Suprapubic skin (tissue), 4 donors: ENCODE measurements around the gene SUGCT. TPM values are rescaled to one million over a fixed set of nuclear protein-coding genes. Genes with fewer than 3 reads are reported as not detected.

ENCODE experiments used
- DNase-seq, 2 donors: peaks; one replicate each; pipeline ENCODE4 v3.0.0-alpha.2; 2019; ENCODE audit warnings: low spot score in 2 of 2
- H3K27ac ChIP-seq: fragments of 200-600 bp; sonication (generic); one replicate; pipeline ENCODE4 v1.5.1; 2019
- H3K27me3 ChIP-seq: fragments of 200-600 bp; sonication (generic); one replicate; pipeline ENCODE4 v1.5.1; 2019
- H3K36me3 ChIP-seq: fragments of 200-600 bp; sonication (generic); one replicate; pipeline ENCODE4 v1.5.1; 2019
- H3K4me1 ChIP-seq: fragments of 200-600 bp; sonication (generic); one replicate; pipeline ENCODE4 v1.5.1; 2019
- H3K4me3 ChIP-seq: fragments of 200-600 bp; sonication (generic); one replicate; pipeline ENCODE4 v1.5.1; 2019; ENCODE audit warnings: mild to moderate bottlenecking
- H3K9me3 ChIP-seq: fragments of 200-600 bp; sonication (generic); one replicate; pipeline ENCODE4 v1.5.1; 2019
- CTCF ChIP-seq, 2 donors: fragments of 200-600 bp in 1 of 2; fragments of 450-650 bp in 1 of 2; sonication (generic) in 1 of 2; IDR thresholded peaks; one replicate each; pipeline ENCODE4 v1.5.1; 2016 to 2019; ENCODE audit warnings: antibody characterized with exemption in 2 of 2, mild to moderate bottlenecking in 1 of 2, moderate library complexity in 1 of 2
- EP300 ChIP-seq: sonication (generic); formaldehyde crosslinking; IDR thresholded peaks from one replicate; pipeline ENCODE4 v1.6.1; 2017; ENCODE audit warnings: antibody characterized with exemption
- POLR2A ChIP-seq, 2 donors: fragments of 450-650 bp; IDR thresholded peaks; one replicate each; pipeline ENCODE4 v1.6.1; 2017; ENCODE audit warnings: antibody characterized with exemption in 2 of 2, mild to moderate bottlenecking in 2 of 2, moderate library complexity in 2 of 2
- POLR2AphosphoS5 ChIP-seq, 3 donors: sonication (generic); formaldehyde crosslinking; IDR thresholded peaks; one replicate each; pipeline ENCODE4 v1.6.1; 2017; ENCODE audit warnings: antibody characterized with exemption in 3 of 3
- WGBS: methylation state at CpG from one replicate; pipeline ENCODE4 v1.1.5; 2018; 5-methylcytosine and 5-hydroxymethylcytosine counted together
- total RNA-seq, 4 donors: library from RNA; depleted of rRNA; stranded (reverse); fragments of >200 nt; gene quantifications; one replicate each; pipeline ENCODE4 v1.1.0, GENCODE V29; 2016

SUGCT gene
- total RNA-seq, 4 donors from 2014 or later = 0.73 to 2.2 (median 0.98) TPM; not detected in 1

GRCh38 chr7:40583667-40584444, 449.1 kb downstream of the SUGCT start:
- no peak overlapping the region for H3K4me3 ChIP-seq
- no peaks in the 10 kb centered on the region for H3K9me3 ChIP-seq
- DNase-seq = no peak
- WGBS = 30% methylated on average over 5 of the region's 5 CpGs
- H3K36me3 ChIP-seq = no peaks in the 10 kb centered on the region
- no peak overlapping the region for H3K27ac ChIP-seq
- no peaks in the 10 kb centered on the region for H3K27me3 ChIP-seq
- no peaks in the 10 kb centered on the region for H3K4me1 ChIP-seq
- TF ChIP-seq EP300 (no peak), POLR2A (IDR thresholded peaks at IDR 0.05) (no peak), CTCF (IDR thresholded peaks at IDR 0.05) (no peak), POLR2AphosphoS5 (IDR thresholded peaks at IDR 0.05) (no peak)

GRCh38 chr7:40584667-40585433, 450.0 kb downstream of the SUGCT start:
- Histone ChIP-seq H3K27ac (no peak overlapping the region), H3K4me1 (no peaks in the 10 kb centered on the region), H3K4me3 (no peak overlapping the region), H3K36me3 (no peaks in the 10 kb centered on the region), H3K9me3 (no peaks in the 10 kb centered on the region), H3K27me3 (no peaks in the 10 kb centered on the region)
- no peak for DNase-seq
- 75% methylated on average over 4 of the region's 4 CpGs for WGBS
- TF ChIP-seq POLR2AphosphoS5 (IDR thresholded peaks at IDR 0.05) = no peak
- no peak for TF ChIP-seq EP300
- no peak for TF ChIP-seq POLR2A (IDR thresholded peaks at IDR 0.05)
- TF ChIP-seq CTCF (IDR thresholded peaks at IDR 0.05) = no peak

DNA sequence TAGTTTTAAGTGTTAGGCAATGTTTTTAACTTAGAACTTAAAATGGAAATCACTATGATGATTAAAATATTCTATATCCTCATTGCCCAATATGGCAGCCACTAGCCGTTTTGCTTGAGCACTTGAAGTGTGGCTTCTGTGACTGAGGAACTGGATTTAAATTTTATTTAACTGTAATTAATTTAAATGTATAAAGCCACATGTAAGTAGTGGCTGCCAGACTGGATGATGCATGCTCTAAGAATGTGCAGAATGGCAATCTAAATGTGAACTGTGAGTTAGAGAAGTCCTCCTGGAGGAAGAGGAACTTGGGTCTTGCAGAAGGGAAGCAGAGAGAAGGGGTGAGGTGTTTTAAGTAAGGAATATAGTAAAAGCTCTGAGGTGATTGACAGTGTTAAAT, 451.4 kb downstream of the SUGCT start:
- 78% methylated on average over 1 of the region's 1 CpG for WGBS
- no peak for DNase-seq
- H3K9me3 ChIP-seq = no peaks in the 10 kb centered on the region
- H3K4me1 ChIP-seq = no peaks in the 10 kb centered on the region
- no peaks in the 10 kb centered on the region for H3K36me3 ChIP-seq
- H3K27ac ChIP-seq = no peak overlapping the region
- H3K4me3 ChIP-seq = no peak overlapping the region
- no peaks in the 10 kb centered on the region for H3K27me3 ChIP-seq
- TF ChIP-seq POLR2A (IDR thresholded peaks at IDR 0.05) = no peak
- TF ChIP-seq CTCF (IDR thresholded peaks at IDR 0.05) = no peak
- TF ChIP-seq EP300 = no peak
- no peak for TF ChIP-seq POLR2AphosphoS5 (IDR thresholded peaks at IDR 0.05)

DNA sequence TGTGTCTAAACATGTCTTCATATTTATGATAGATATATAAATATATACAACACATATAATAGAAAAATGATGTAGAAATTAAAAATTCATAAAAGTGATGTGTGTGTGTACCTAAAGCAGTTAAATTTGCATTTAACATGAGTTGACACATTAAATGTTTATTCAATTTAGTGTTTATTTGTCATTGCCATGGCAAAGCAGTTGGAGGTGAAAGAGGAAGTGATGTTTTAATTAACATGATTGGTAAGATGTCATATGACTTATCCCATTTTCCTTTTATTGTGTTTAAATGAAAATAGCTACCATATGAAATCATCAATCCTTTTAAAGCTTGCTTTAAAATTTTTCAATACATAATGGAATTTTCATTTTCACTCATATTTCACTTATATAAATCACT, 452.6 kb downstream of the SUGCT start:
- Histone ChIP-seq H3K36me3 (no peaks in the 10 kb centered on the region), H3K4me1 (no peaks in the 10 kb centered on the region), H3K27ac (no peak overlapping the region), H3K4me3 (no peak overlapping the region), H3K9me3 (no peaks in the 10 kb centered on the region), H3K27me3 (no peaks in the 10 kb centered on the region)
- TF ChIP-seq EP300 = no peak
- no peak for TF ChIP-seq POLR2A (IDR thresholded peaks at IDR 0.05)
- no peak for TF ChIP-seq POLR2AphosphoS5 (IDR thresholded peaks at IDR 0.05)
- TF ChIP-seq CTCF (IDR thresholded peaks at IDR 0.05) = no peak
- no peak for DNase-seq

- Histone ChIP-seq H3K36me3 (no peaks in the 10 kb centered on the region), H3K9me3 (no peaks in the 10 kb centered on the region), H3K4me3 (no peak overlapping the region), H3K27me3 (no peaks in the 10 kb centered on the region), H3K4me1 (no peaks in the 10 kb centered on the region), H3K27ac (no peak overlapping the region)
- 64% methylated on average over 6 of the region's 6 CpGs for WGBS
- DNase-seq = no peak
- no peak for TF ChIP-seq EP300
Measured at GRCh38 chr7:40595129-40595528, 460.3 kb downstream of the SUGCT start.
